ENCODE results near the gene STAB2.

- TF ChIP-seq CTCF (IDR thresholded peaks at IDR 0.05 in 4 of 5, conservative IDR thresholded peaks at IDR 0.05 in 1 of 5): no peak
- TF ChIP-seq POLR2A (IDR thresholded peaks at IDR 0.05): no peak
These were observed 226.9 kb downstream of the STAB2 start for GRCh38 chr12:103813949-103814348.

Data from gastrocnemius medialis (tissue), 4 donors.